ENCODE measurements around the gene IKZF3. TPM values are rescaled to one million over a fixed set of nuclear protein-coding genes. Genes with fewer than 3 reads are reported as not detected.
A peak's percentile ranks its signal among the peaks of the same experiment; 100 is the strongest.

The IKZF3 gene
- total and polyA plus RNA-seq, 10 of the 15 experiments (the other 5 are each of a cell fraction or from before 2014, with no cell fraction given): 5.5 to 98.2 (median 47.6) TPM

- ChIA-PET POLR2A (no interaction called here), SMC1A (ENCODE audit: uncharacterized antibody, unreplicated experiment) (interaction anchor here (1.3 to 4.9 kb wide), 2 partner anchors 87 to 91 kb away, joined by 5 to 59 read pairs; no protein-coding TSS in a partner anchor), RAD21 (ENCODE audit: unreplicated experiment) (no interaction called here), CTCF (no interaction called here)
- H3K9me3 ChIP-seq (replicated peaks; ENCODE audit: control insufficient read depth, insufficient read depth, low read length): no peaks in the 10 kb centered on the region; the same call in 2 of the 3 replicates
- no peak overlapping the region for H2AFZ ChIP-seq (ENCODE audit: control insufficient read depth, low read depth, low read length)
- H4K20me1 ChIP-seq (ENCODE audit: control insufficient read depth, insufficient read depth): no peaks in the 10 kb centered on the region
- BruUV-seq (replicated peaks): no TSS peak
- ATAC-seq (no peak), FAIRE-seq (no peak), DNase-seq (ENCODE audit: low read depth, low spot score) (no peak)
- peaks cover 89% of the 10 kb centered on the region for H3K79me2 ChIP-seq (ENCODE audit: control insufficient read depth, insufficient read depth, low read length)
- intact Hi-C loops (cut with micrococcal nuclease; ENCODE audit: unreplicated experiment) (loop anchor here (5.0 kb wide), 1 partner anchor 73 kb away; no protein-coding TSS in a partner anchor), in situ Hi-C loops (cut with MboI) (no loop called here)
- H3K4me1 ChIP-seq (ENCODE audit: control insufficient read depth, insufficient read depth, low read length): peaks cover 65% of the 10 kb centered on the region
- no peaks in the 10 kb centered on the region for H3K27me3 ChIP-seq (replicated peaks in 1 of 2; ENCODE audit: control insufficient read depth in 2 of 2, insufficient read depth in 2 of 2, low read length in 1 of 2)
- no peak for TF ChIP-seq DPF2 (IDR thresholded peaks at IDR 0.05)
- peak; percentile 77; the same call in 1 of the 2 replicates for TF ChIP-seq HDGF (IDR thresholded peaks at IDR 0.05)
- TF ChIP-seq CBFB (IDR thresholded peaks at IDR 0.05; ENCODE audit: low read depth): no peak
- peak; percentile 13; the same call in 1 of the 2 replicates for TF ChIP-seq MTA2 (IDR thresholded peaks at IDR 0.05; ENCODE audit: low read depth)
- TF ChIP-seq FOXM1 (IDR thresholded peaks at IDR 0.05; ENCODE audit: low read depth, low read length): 0 out of 2 replicates have a peak, but pooled peaks have one; percentile 14
- no peak for TF ChIP-seq SREBF1 (IDR thresholded peaks at IDR 0.05; ENCODE audit: low read length)
- TF ChIP-seq IKZF2 (IDR thresholded peaks at IDR 0.05): peak in 1 of 2 experiments; percentile 54; a peak in 1 of 4 replicates
- 0 out of 2 replicates have a peak, but pooled peaks have one; percentile 25 for TF ChIP-seq TBL1XR1 (IDR thresholded peaks at IDR 0.05; ENCODE audit: low read depth, low read length)
- peak; percentile 83 for TF ChIP-seq NR2C1 (IDR thresholded peaks at IDR 0.05)
- no peak for TF ChIP-seq POU2F2 (IDR thresholded peaks at IDR 0.05; ENCODE audit: borderline replicate concordance, low read depth, low read length)
- peak; percentile 88 for TF ChIP-seq NR2F1 (conservative IDR thresholded peaks at IDR 0.05)
- no peak for TF ChIP-seq POLR2AphosphoS2 (IDR thresholded peaks at IDR 0.05; ENCODE audit: low read depth, low read length)
- TF ChIP-seq CHD1 (IDR thresholded peaks at IDR 0.05; ENCODE audit: low read depth, low read length): no peak
- H3K36me3 ChIP-seq (ENCODE audit: control insufficient read depth in 2 of 2, insufficient read depth in 2 of 2, low read length in 1 of 2): peaks cover 4 to 24% of the 10 kb centered on the region in 2 experiments
- WGBS (ENCODE audit: insufficient coverage, insufficient replicate concordance, low lambda C conversion rate, missing lambda C conversion rate): 51% methylated on average over 4 of the region's 4 CpGs
- H3K27ac ChIP-seq (ENCODE audit: control insufficient read depth, insufficient read depth): peak overlapping the region; percentile 95
- H3K9ac ChIP-seq (ENCODE audit: control insufficient read depth, insufficient read depth, low read length): peak overlapping the region; percentile 74
- peak overlapping the region; percentile 79 for H3K4me3 ChIP-seq
- H3K4me2 ChIP-seq (ENCODE audit: control insufficient read depth, insufficient read depth): peak overlapping the region; percentile 97
Measured at GRCh38 chr17:39774047-39774446, 90.1 kb downstream of the IKZF3 start.
